HCT116 (cell line): ENCODE results near the gene TLE3. TPM values are rescaled to one million over a fixed set of nuclear protein-coding genes. Genes with fewer than 3 reads are reported as not detected.

Experiments used
- ATAC-seq: fragments of 200-7000 bp; cut with Tn5 transposase; 2 replicates; pipeline ENCODE4 v1.9.1; 2020; ENCODE audit warnings: mild to moderate bottlenecking, moderate library complexity
- BruUV-seq: library from RNA; stranded (reverse); fragments of 400-500 nt; replicated peaks from 2 replicates; lab custom pipeline; 2021; lab: Mats Ljungman, UMichigan
- CTCF ChIA-PET: fragments of 300-600 bp; sonication (Branson Sonifier 250); formaldehyde crosslinking; loops from one replicate; lab custom pipeline; 2021; ENCODE audit warnings: antibody characterized with exemption; lab: Charles Lee
- POLR2A ChIA-PET: fragments of 300-600, 350-600 bp; sonication (Branson Sonifier 250); formaldehyde crosslinking; loops from one replicate; lab custom pipeline; 2021; ENCODE audit warnings: antibody characterized with exemption; lab: Charles Lee
- RAD21 ChIA-PET, 2 experiments: fragments of 300-600 bp; sonication (Branson Sonifier 250); formaldehyde crosslinking; loops; one replicate each; lab custom pipeline; 2023; ENCODE audit warnings: low total read pairs in 2 of 2; ENCODE audit not compliant: uncharacterized antibody in 2 of 2, unreplicated experiment in 2 of 2, low non-redundant PET in 1 of 2; lab: Charles Lee
- DNase-seq: peaks from one replicate; pipeline ENCODE4 v3.0.0-alpha.2; 2010; ENCODE audit warnings: low read depth, low spot score
- H2AFZ ChIP-seq: fragments of 200-600 bp; shearing (Covaris generic), sonication (generic); 2 replicates; pipeline ENCODE4 v1.6.1; 2017; ENCODE audit warnings: low read depth, mixed run types, mixed read lengths, antibody characterized with exemption, low read length; ENCODE audit not compliant: poor library complexity, severe bottlenecking
- H3K27ac ChIP-seq: 2 replicates; pipeline ENCODE4 v1.5.1; 2012; ENCODE audit warnings: low read depth, low read length
- H3K27me3 ChIP-seq: fragments of 200-600 bp; sonication (generic); 2 replicates; pipeline ENCODE4 v1.6.1; 2016; ENCODE audit warnings: mixed run types, low read length, mixed read lengths; ENCODE audit not compliant: insufficient read depth
- H3K36me3 ChIP-seq, 2 experiments: fragments of 200-500 bp in 1 of 2; fragments of 200-600 bp in 1 of 2; sonication (Bioruptor generic) in 1 of 2; sonication (generic) in 1 of 2; 2 replicates each; pipeline versions ENCODE4 v1.5.1 to v1.6.1; 2014 to 2016; ENCODE audit warnings: low read length in 2 of 2, inconsistent platforms in 1 of 2, mixed read lengths in 1 of 2, mixed run types in 1 of 2; ENCODE audit not compliant: insufficient read depth in 2 of 2, control insufficient read depth in 1 of 2
- H3K4me1 ChIP-seq, 2 experiments: fragments of 200-600 bp in 1 of 2; sonication (generic) in 1 of 2; 2 replicates each; pipeline versions ENCODE4 v1.5.1 to v1.6.1; 2012 to 2017; ENCODE audit warnings: low read length in 2 of 2, inconsistent platforms in 1 of 2, mild to moderate bottlenecking in 1 of 2, mixed read lengths in 1 of 2, mixed run types in 1 of 2, moderate library complexity in 1 of 2; ENCODE audit not compliant: insufficient read depth in 2 of 2, control insufficient read depth in 1 of 2
- H3K4me2 ChIP-seq: fragments of 200-600 bp; sonication (generic); 2 replicates; pipeline ENCODE4 v1.6.1; 2017; ENCODE audit warnings: mixed run types, low read length, mixed read lengths
- H3K4me3 ChIP-seq, 2 experiments: fragments of 200-600 bp in 1 of 2; sonication (generic) in 1 of 2; replicated peaks in 1 of 2; 2 replicates each; pipeline ENCODE4 v1.5.1; 2011 to 2016; ENCODE audit warnings: low read length in 2 of 2, control low read depth in 1 of 2, low read depth in 1 of 2, mild to moderate bottlenecking in 1 of 2, mixed read lengths in 1 of 2, mixed run types in 1 of 2
- H3K79me2 ChIP-seq: fragments of 200-600 bp; sonication (generic); 2 replicates; pipeline ENCODE4 v1.6.1; 2017; ENCODE audit warnings: mild to moderate bottlenecking, mixed run types, low read length, moderate library complexity, mixed read lengths; ENCODE audit not compliant: insufficient read depth
- H3K9ac ChIP-seq: fragments of 200-600 bp; sonication (generic); 2 replicates; pipeline ENCODE4 v1.6.1; 2016; ENCODE audit warnings: low read length, mixed read lengths
- H3K9me2 ChIP-seq: fragments of 200-600 bp; sonication (generic), shearing (Covaris generic); 2 replicates; pipeline ENCODE4 v1.6.1; 2017; ENCODE audit warnings: mixed run types, mild to moderate bottlenecking, moderate library complexity; ENCODE audit not compliant: insufficient read depth
- H3K9me3 ChIP-seq, 2 experiments: fragments of 200-500 bp in 1 of 2; fragments of 200-600 bp in 1 of 2; sonication (Bioruptor generic) in 1 of 2; sonication (generic) in 1 of 2; 2 replicates each; pipeline ENCODE4 v1.6.1; 2014 to 2017; ENCODE audit warnings: low read length in 2 of 2, mixed read lengths in 2 of 2, inconsistent platforms in 1 of 2, low read depth in 1 of 2, mild to moderate bottlenecking in 1 of 2, mixed run types in 1 of 2, moderate library complexity in 1 of 2; ENCODE audit not compliant: control insufficient read depth in 1 of 2, insufficient read depth in 1 of 2
- H4K20me1 ChIP-seq: fragments of 200-600 bp; sonication (generic), shearing (Covaris generic); 2 replicates; pipeline ENCODE4 v1.6.1; 2017; ENCODE audit warnings: mixed run types, mild to moderate bottlenecking, moderate library complexity; ENCODE audit not compliant: insufficient read depth
- CEBPB ChIP-seq: IDR thresholded peaks from 2 replicates; pipeline ENCODE4 v1.6.1; 2012; ENCODE audit warnings: low read depth
- JUND ChIP-seq: IDR thresholded peaks from 2 replicates; pipeline ENCODE4 v1.6.1; 2012
- POLR2A ChIP-seq: IDR thresholded peaks from 2 replicates; pipeline ENCODE4 v1.7.0; 2011; ENCODE audit warnings: borderline replicate concordance; ENCODE audit not compliant: insufficient read depth, insufficient read length; ENCODE audit errors: extremely low read depth
- POLR2AphosphoS5 ChIP-seq: IDR thresholded peaks from 2 replicates; pipeline ENCODE4 v1.6.1; 2011; ENCODE audit warnings: mild to moderate bottlenecking, low read depth, low read length, moderate library complexity
- SIN3A ChIP-seq: IDR thresholded peaks from 2 replicates; pipeline ENCODE4 v1.6.1; 2012; ENCODE audit warnings: low read depth
- SP1 ChIP-seq: IDR thresholded peaks from 2 replicates; pipeline ENCODE4 v1.6.1; 2012; ENCODE audit warnings: low read depth
- YY1 ChIP-seq: IDR thresholded peaks from 2 replicates; pipeline ENCODE4 v1.6.1; 2011; ENCODE audit warnings: low read length, low read depth, moderate library complexity, mild to moderate bottlenecking; ENCODE audit not compliant: insufficient replicate concordance; ENCODE audit errors: extremely low read depth
- intact Hi-C: fragments of 100-400 bp; cut with micrococcal nuclease; formaldehyde crosslinking; loops from 2 replicates; pipeline ENCODE4 v1.10.0; 2022
- total RNA-seq: library from RNA; stranded (reverse); gene quantifications from one replicate; pipeline ENCODE4 v1.2.1, GENCODE V29; 2021; ENCODE audit not compliant: unreplicated experiment
- TF ChIP-seq, protein P1 (sequence below): IDR thresholded peaks from 2 replicates; pipeline ENCODE4 v1.6.1; 2012
- TF ChIP-seq, protein P2 (sequence below), 3 experiments: fragments of 200-600 bp in 1 of 3; sonication (generic) in 1 of 3; IDR thresholded peaks in 2 of 3; conservative IDR thresholded peaks in 1 of 3; 2 replicates each; pipeline ENCODE4 v1.5.1; 2012 to 2017; ENCODE audit warnings: low read depth in 2 of 3, low read length in 2 of 3, antibody characterized with exemption in 1 of 3, borderline replicate concordance in 1 of 3, control low read depth in 1 of 3, mild to moderate bottlenecking in 1 of 3, mixed read lengths in 1 of 3, mixed run types in 1 of 3, moderate library complexity in 1 of 3; ENCODE audit not compliant: insufficient read depth in 1 of 3
- TF ChIP-seq, protein P3 (sequence below): IDR thresholded peaks from 2 replicates; pipeline ENCODE4 v1.6.1; 2012; ENCODE audit warnings: low read depth

Gene TLE3
- total RNA-seq, 1 experiment from 2014 or later: 53.9 TPM

DNA sequence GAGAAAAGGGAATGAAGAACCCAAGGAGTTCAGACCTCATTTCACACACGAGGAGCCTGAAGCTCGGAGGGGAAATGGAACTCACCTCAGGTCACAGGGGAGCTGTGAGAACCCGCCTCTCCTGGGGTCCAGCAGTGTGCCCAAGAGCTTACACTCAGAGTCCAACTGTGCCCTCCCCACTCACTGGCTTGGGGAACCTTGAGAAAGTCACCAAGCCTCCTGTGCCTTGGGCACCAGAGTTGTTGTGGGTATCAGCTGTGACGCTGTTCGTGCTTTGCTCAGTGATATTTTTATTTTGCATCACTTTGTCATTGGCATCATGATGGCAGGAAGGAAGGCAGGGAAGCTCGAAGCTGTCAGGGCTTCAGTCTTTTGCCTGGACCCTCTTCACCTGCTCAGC lies 83.4 kb downstream of the TLE3 start:
- ChIA-PET RAD21 (no interaction called here), CTCF (interaction anchor here (0.7 kb wide), 1 partner anchor 84 kb away, joined by 3 read pairs; no protein-coding TSS in a partner anchor), POLR2A (no interaction called here)
- no peaks in the 10 kb centered on the region for H3K79me2 ChIP-seq
- no peak overlapping the region for H3K9ac ChIP-seq
- no peak overlapping the region for H3K27ac ChIP-seq
- H3K9me2 ChIP-seq: no peaks in the 10 kb centered on the region
- DNase-seq: no peak
- H3K4me2 ChIP-seq: no peak overlapping the region
- intact Hi-C loops: no loop called here
- TF ChIP-seq SIN3A: no peak
- TF ChIP-seq, protein P1, sequence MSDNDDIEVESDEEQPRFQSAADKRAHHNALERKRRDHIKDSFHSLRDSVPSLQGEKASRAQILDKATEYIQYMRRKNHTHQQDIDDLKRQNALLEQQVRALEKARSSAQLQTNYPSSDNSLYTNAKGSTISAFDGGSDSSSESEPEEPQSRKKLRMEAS: no peak
- TF ChIP-seq YY1: no peak
- no peak for TF ChIP-seq CEBPB
- no peak for TF ChIP-seq JUND
- TF ChIP-seq SP1: no peak
- TF ChIP-seq, protein P2, sequence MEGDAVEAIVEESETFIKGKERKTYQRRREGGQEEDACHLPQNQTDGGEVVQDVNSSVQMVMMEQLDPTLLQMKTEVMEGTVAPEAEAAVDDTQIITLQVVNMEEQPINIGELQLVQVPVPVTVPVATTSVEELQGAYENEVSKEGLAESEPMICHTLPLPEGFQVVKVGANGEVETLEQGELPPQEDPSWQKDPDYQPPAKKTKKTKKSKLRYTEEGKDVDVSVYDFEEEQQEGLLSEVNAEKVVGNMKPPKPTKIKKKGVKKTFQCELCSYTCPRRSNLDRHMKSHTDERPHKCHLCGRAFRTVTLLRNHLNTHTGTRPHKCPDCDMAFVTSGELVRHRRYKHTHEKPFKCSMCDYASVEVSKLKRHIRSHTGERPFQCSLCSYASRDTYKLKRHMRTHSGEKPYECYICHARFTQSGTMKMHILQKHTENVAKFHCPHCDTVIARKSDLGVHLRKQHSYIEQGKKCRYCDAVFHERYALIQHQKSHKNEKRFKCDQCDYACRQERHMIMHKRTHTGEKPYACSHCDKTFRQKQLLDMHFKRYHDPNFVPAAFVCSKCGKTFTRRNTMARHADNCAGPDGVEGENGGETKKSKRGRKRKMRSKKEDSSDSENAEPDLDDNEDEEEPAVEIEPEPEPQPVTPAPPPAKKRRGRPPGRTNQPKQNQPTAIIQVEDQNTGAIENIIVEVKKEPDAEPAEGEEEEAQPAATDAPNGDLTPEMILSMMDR (IDR thresholded peaks at IDR 0.05 in 2 of 3, conservative IDR thresholded peaks at IDR 0.05 in 1 of 3; ENCODE audit: borderline replicate concordance in 1 of 3, insufficient read depth in 1 of 3, low read depth in 2 of 3, low read length in 2 of 3): no peak
- TF ChIP-seq POLR2A: no peak
- TF ChIP-seq POLR2AphosphoS5: no peak
- TF ChIP-seq, protein P3, sequence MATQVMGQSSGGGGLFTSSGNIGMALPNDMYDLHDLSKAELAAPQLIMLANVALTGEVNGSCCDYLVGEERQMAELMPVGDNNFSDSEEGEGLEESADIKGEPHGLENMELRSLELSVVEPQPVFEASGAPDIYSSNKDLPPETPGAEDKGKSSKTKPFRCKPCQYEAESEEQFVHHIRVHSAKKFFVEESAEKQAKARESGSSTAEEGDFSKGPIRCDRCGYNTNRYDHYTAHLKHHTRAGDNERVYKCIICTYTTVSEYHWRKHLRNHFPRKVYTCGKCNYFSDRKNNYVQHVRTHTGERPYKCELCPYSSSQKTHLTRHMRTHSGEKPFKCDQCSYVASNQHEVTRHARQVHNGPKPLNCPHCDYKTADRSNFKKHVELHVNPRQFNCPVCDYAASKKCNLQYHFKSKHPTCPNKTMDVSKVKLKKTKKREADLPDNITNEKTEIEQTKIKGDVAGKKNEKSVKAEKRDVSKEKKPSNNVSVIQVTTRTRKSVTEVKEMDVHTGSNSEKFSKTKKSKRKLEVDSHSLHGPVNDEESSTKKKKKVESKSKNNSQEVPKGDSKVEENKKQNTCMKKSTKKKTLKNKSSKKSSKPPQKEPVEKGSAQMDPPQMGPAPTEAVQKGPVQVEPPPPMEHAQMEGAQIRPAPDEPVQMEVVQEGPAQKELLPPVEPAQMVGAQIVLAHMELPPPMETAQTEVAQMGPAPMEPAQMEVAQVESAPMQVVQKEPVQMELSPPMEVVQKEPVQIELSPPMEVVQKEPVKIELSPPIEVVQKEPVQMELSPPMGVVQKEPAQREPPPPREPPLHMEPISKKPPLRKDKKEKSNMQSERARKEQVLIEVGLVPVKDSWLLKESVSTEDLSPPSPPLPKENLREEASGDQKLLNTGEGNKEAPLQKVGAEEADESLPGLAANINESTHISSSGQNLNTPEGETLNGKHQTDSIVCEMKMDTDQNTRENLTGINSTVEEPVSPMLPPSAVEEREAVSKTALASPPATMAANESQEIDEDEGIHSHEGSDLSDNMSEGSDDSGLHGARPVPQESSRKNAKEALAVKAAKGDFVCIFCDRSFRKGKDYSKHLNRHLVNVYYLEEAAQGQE: no peak
- H3K4me1 ChIP-seq: no peaks in the 10 kb centered on the region
- ATAC-seq: no peak
- no peaks in the 10 kb centered on the region for H3K9me3 ChIP-seq
- H4K20me1 ChIP-seq: no peaks in the 10 kb centered on the region
- no peak overlapping the region for H2AFZ ChIP-seq
- no peak overlapping the region for H3K4me3 ChIP-seq
- no TSS peak for BruUV-seq
- no peaks in the 10 kb centered on the region for H3K36me3 ChIP-seq
- no peaks in the 10 kb centered on the region for H3K27me3 ChIP-seq
